ENCODE data around the gene MRPL32.
"Not testable (repeated sequence)": the region's sequence is repeated elsewhere in the genome, so short reads cannot be mapped to it uniquely, and the experiment has no call there.

The MRPL32 gene

DNA sequence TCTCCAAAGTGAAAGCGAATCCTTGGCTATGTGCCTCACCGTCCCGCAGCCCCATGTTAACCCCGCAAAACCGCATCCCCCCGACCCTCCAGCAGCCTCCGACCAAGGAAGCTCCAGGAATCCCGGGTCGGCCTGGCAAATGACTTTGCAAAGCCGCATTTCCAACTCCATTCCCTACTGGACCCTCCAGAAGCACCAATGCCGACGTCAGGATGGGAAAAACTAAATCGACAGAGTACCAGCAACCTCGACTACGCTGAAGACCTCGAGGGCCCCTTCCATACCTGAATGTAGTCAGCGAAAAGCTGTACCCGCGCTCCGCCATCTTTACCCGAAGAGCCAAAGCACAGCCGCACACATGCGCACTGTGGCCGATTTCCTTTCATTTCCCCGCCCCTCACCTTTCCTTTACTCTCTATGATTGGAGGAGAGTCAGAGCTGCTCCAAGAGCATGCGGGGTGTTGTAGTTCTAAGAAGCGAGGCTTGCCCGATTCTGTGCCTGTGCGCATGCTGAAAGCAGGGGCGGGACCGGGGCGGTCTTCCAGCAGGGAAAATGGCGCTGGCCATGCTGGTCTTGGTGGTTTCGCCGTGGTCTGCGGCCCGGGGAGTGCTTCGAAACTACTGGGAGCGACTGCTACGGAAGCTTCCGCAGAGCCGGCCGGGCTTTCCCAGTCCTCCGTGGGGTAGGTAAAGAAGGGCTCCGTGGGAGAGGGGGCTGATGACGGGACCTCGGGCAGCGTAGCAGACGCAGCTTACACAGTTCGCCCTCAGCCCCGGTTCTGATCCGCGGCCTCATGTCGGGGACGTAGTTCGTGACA lies at the start of gene MRPL32, which contains the start of gene PSMA2:
Gene MRPL32 (plus strand): TSS at position 543 of the 818 bp plus-strand sequence. CDS start 11 bp downstream, at position 554.
Gene PSMA2 (minus strand): TSS at position 341 of the 818 bp plus-strand sequence. CDS start 16 bp downstream, at position 325.
- TF ChIP-seq, protein P1, sequence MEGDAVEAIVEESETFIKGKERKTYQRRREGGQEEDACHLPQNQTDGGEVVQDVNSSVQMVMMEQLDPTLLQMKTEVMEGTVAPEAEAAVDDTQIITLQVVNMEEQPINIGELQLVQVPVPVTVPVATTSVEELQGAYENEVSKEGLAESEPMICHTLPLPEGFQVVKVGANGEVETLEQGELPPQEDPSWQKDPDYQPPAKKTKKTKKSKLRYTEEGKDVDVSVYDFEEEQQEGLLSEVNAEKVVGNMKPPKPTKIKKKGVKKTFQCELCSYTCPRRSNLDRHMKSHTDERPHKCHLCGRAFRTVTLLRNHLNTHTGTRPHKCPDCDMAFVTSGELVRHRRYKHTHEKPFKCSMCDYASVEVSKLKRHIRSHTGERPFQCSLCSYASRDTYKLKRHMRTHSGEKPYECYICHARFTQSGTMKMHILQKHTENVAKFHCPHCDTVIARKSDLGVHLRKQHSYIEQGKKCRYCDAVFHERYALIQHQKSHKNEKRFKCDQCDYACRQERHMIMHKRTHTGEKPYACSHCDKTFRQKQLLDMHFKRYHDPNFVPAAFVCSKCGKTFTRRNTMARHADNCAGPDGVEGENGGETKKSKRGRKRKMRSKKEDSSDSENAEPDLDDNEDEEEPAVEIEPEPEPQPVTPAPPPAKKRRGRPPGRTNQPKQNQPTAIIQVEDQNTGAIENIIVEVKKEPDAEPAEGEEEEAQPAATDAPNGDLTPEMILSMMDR (IDR thresholded peaks at IDR 0.05; ENCODE audit: low read depth, low read length): no peak
- H3K4me3 ChIP-seq (replicated peaks in 1 of 2; ENCODE audit: low read depth in 2 of 2, low read length in 2 of 2): peak within 1 kb of the TSS; percentile 92 to 96
- DNase-seq (ENCODE audit: low read depth in 2 of 2): peak; percentile 98

DNA sequence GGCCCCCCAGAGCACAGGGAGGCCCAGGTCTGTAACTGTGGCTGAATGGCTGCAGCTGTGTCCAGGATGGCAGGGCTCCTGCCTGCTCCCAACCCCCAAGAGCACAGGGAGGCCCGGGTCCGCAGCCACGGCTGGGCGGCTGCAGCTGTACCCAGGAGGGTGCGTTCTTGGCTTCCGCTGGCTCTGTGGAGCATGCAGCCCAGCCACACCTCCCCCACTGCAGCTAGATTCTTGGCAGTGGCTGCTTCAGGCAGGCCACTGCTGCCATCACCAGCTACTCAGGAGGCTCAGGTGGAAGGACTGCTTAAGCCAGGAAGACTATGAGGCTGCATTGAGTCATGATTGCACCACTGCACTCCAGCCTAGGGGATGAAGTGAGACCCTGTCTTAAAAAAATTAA lies 48.2 kb upstream of the MRPL32 start:
- H3K4me3 ChIP-seq (replicated peaks in 1 of 2; ENCODE audit: low read depth in 2 of 2, low read length in 2 of 2): no peak overlapping the region
- TF ChIP-seq, protein P1 (IDR thresholded peaks at IDR 0.05; ENCODE audit: low read depth, low read length): no peak
- DNase-seq (ENCODE audit: low read depth in 2 of 2): peak; percentile 46 to 55

DNA sequence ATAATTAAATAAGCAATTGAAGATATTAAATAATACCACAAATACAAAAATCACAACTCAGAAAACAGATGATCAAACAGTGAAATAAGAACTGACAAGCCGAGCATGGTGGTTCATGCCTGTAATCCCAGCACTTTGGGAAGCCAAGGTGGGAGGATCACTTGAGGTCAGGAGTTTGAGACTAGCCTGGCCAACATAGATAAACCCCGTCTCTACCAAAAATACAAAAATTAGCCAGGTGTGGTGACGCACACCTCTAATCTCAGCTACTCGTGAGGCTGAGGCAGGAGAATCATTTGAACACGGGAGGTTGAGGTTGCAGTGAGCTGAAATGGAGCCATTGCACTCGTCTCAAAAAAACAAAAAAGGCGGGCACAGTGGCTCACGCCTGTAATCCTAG lies 47.0 kb upstream of the MRPL32 start:
- H3K4me3 ChIP-seq (replicated peaks in 1 of 2; ENCODE audit: low read depth in 2 of 2, low read length in 2 of 2); DNase-seq (ENCODE audit: low read depth in 2 of 2): not testable (repeated sequence)

DNA sequence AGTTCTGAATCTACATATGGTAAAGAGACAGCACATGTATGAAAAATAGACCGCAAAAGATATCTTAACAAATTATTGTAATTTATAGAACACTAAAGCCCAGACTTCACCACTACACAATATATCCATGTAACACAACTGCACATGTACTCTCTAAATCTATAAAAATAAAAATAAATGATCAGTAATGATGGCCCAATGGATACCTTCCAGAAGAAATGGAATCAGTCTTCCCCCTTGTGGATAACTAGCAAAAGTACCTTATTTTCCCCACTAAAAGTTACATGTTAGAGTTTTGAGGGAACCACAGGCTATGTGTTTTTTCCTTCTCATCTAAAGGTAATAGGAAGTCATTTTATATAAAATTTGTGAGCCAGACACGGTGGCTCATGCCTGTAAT lies 46.0 kb upstream of the MRPL32 start:
- DNase-seq (ENCODE audit: low read depth in 2 of 2): peak; percentile 32 to 36
- no peak overlapping the region for H3K4me3 ChIP-seq (replicated peaks in 1 of 2; ENCODE audit: low read depth in 2 of 2, low read length in 2 of 2)
- TF ChIP-seq, protein P1 (IDR thresholded peaks at IDR 0.05; ENCODE audit: low read depth, low read length): peak; percentile 33

DNA sequence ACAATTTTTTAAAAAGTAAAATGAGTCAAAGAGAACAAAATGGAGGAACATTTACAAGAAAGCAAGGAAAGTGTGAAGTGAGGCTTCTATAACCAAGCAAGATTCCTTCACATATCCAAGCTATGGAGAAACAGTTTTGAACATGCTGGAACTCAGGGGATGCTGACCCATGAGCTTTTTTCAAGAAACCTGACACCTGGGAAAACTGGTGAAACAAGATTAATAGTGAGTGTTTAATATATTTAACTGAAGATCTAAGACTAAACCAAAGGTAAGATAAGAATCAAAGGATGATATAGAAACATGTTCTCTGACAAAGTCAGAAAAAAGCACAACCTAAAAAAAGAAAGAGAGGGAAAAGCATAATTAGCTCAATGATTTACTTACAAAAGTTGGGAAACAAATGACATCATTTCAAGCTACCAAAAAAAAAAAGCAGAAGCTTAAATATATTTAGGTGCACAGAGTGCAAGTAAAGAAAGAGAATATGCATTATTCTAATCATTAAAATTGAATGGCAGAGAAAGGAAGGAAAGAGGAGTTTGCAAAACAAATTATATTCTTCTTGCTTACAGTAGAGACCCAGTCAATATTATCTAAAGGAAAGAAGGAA lies 45.2 kb upstream of the MRPL32 start:
- no peak overlapping the region for H3K4me3 ChIP-seq (replicated peaks in 1 of 2; ENCODE audit: low read depth in 2 of 2, low read length in 2 of 2)
- no peak for DNase-seq (ENCODE audit: low read depth in 2 of 2)
- TF ChIP-seq, protein P1 (IDR thresholded peaks at IDR 0.05; ENCODE audit: low read depth, low read length): no peak

DNA sequence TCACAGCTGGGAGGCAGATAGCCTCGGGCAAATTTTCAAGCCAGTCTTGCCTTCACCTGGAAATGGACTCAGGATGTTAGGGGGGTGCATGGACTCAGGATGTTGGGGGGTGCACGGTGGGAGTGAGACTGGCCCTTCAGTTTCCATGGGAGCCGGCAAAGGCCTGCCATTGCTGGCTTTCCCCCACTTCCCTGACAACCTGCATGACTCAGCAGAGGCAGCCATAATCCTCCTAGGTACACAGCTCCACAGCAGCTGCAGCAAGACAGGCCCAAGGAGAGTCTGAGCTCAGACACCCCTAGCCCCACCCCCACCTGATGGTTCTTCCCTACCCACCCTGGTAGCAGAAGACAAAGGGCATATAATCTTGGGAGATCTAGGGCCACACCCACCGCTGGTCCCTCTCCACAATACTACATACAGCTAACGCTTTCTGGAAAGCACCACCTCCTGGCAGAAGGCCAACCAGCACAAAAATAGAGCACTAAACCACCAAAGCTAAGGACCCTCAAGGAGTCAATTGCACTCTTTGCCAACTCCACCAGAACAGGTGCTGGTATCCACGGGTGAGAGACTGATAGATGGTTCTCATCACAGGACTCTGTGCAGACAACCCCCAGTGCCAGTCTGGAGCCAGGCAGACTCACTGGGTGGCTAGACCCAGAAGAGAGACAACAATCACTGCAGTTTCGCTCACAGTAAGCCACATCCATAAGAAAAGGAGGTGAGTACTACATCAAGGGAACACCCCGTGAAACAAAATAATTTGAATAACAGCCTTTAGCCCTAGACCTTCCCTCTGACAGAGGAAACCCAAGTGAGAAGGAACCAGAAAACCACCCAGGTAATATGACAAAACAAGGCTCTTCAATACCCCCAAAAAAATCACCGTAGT lies 38.6 kb upstream of the MRPL32 start:
- DNase-seq (ENCODE audit: low read depth in 2 of 2): no peak
- TF ChIP-seq, protein P1 (IDR thresholded peaks at IDR 0.05; ENCODE audit: low read depth, low read length): no peak
- no peak overlapping the region for H3K4me3 ChIP-seq (replicated peaks in 1 of 2; ENCODE audit: low read depth in 2 of 2, low read length in 2 of 2)

All from cardiac fibroblast (primary cell).